K562 (cell line): ENCODE results near the gene TXN. TPM values are rescaled to one million over a fixed set of nuclear protein-coding genes. Genes with fewer than 3 reads are reported as not detected.

ENCODE experiments used
- ARNT ChIP-seq, 2 experiments: fragments of 450-650 bp; IDR thresholded peaks; 2 replicates each; pipeline ENCODE4 v1.6.1; 2016; ENCODE audit warnings: mild to moderate bottlenecking in 1 of 2
- CBFA2T2 ChIP-seq: fragments of 450-650 bp; conservative IDR thresholded peaks from 2 replicates; pipeline ENCODE4 v1.6.1; 2017; ENCODE audit warnings: mild to moderate bottlenecking
- CEBPG ChIP-seq, 3 experiments: fragments of 200-800 bp in 1 of 3; sonication (Bioruptor generic) in 1 of 3; sonication (generic) in 1 of 3; formaldehyde crosslinking in 1 of 3; IDR thresholded peaks in 2 of 3; conservative IDR thresholded peaks in 1 of 3; 2 replicates each; pipeline versions ENCODE4 v1.6.1 to v1.8.0; 2016 to 2022; ENCODE audit warnings: missing compliant biosample characterization in 2 of 3, missing genetic modification characterization in 2 of 3, mild to moderate bottlenecking in 1 of 3, missing genetic modification reagents in 1 of 3
- ELF2 ChIP-seq: fragments of 250-450 bp; sonication (Bioruptor Pico); IDR thresholded peaks from 2 replicates; pipeline ENCODE4 v1.5.0; 2021; ENCODE audit warnings: mild to moderate bottlenecking
- FOSL1 ChIP-seq: fragments of 200-800 bp; sonication (Bioruptor generic); conservative IDR thresholded peaks from 2 replicates; pipeline ENCODE4 v1.6.1; 2016; ENCODE audit warnings: missing genetic modification characterization, missing compliant biosample characterization
- GATA2 ChIP-seq: sonication (generic); formaldehyde crosslinking; IDR thresholded peaks from 2 replicates; pipeline ENCODE4 v1.4.0; 2020; ENCODE audit warnings: mild to moderate bottlenecking, missing genetic modification reagents
- GTF2F1 ChIP-seq: IDR thresholded peaks from 2 replicates; pipeline ENCODE4 v1.6.1; 2011; ENCODE audit warnings: low read depth, low read length, improper control_type of control experiment
- HBP1 ChIP-seq: fragments of 450-650 bp; formaldehyde crosslinking; IDR thresholded peaks from 2 replicates; pipeline ENCODE4 v1.4.0; 2022; ENCODE audit warnings: missing genetic modification characterization
- HLTF ChIP-seq: fragments of 450-650 bp; IDR thresholded peaks from 2 replicates; pipeline ENCODE4 v1.6.1; 2016
- KLF16 ChIP-seq: IDR thresholded peaks from 2 replicates; pipeline ENCODE4 v1.6.1; 2016; ENCODE audit warnings: antibody characterized with exemption
- L3MBTL2 ChIP-seq: fragments of 450-650 bp; IDR thresholded peaks from 2 replicates; pipeline ENCODE4 v1.6.1; 2016; ENCODE audit warnings: mild to moderate bottlenecking, moderate library complexity
- MAFG ChIP-seq: fragments of 450-650 bp; conservative IDR thresholded peaks from 2 replicates; pipeline ENCODE4 v1.6.1; 2016; ENCODE audit warnings: missing genetic modification characterization, missing compliant biosample characterization
- MCM2 ChIP-seq: fragments of 450-650 bp; IDR thresholded peaks from 2 replicates; pipeline ENCODE4 v1.6.1; 2017; ENCODE audit warnings: low read depth, mild to moderate bottlenecking
- MCM3 ChIP-seq: fragments of 450-650 bp; IDR thresholded peaks from 2 replicates; pipeline ENCODE4 v1.6.1; 2016
- MED1 ChIP-seq: sonication (generic); formaldehyde crosslinking; IDR thresholded peaks from 2 replicates; pipeline ENCODE4 v1.8.1; 2023; ENCODE audit warnings: missing genetic modification reagents, borderline replicate concordance
- MYNN ChIP-seq, 2 experiments: sonication (generic); formaldehyde crosslinking in 1 of 2; IDR thresholded peaks; 2 replicates each; pipeline versions ENCODE4 v1.5.0 to v1.6.1; 2016 to 2020; ENCODE audit warnings: antibody characterized with exemption in 1 of 2, missing genetic modification reagents in 1 of 2
- NFIC ChIP-seq: fragments of 450-650 bp; IDR thresholded peaks from 2 replicates; pipeline ENCODE4 v1.6.1; 2017; ENCODE audit warnings: mild to moderate bottlenecking, inconsistent platforms
- NR2C1 ChIP-seq, 2 experiments: fragments of 450-650 bp; IDR thresholded peaks; 2 replicates each; pipeline ENCODE4 v1.6.1; 2017; ENCODE audit warnings: mild to moderate bottlenecking in 2 of 2, antibody characterized with exemption in 1 of 2, inconsistent platforms in 1 of 2, missing compliant biosample characterization in 1 of 2, missing genetic modification characterization in 1 of 2
- POLR2AphosphoS2 ChIP-seq: IDR thresholded peaks from 2 replicates; pipeline ENCODE4 v1.6.1; 2012; ENCODE audit warnings: low read length, improper control_type of control experiment
- RB1 ChIP-seq: fragments of 450-650 bp; IDR thresholded peaks from 2 replicates; pipeline ENCODE4 v1.6.1; 2017; ENCODE audit warnings: low read depth, mild to moderate bottlenecking
- RBBP5 ChIP-seq: fragments of 200-600 bp; sonication (generic); IDR thresholded peaks from 2 replicates; pipeline ENCODE4 v1.6.1; 2012; ENCODE audit warnings: borderline replicate concordance, mild to moderate bottlenecking, low read length, control low read depth, inconsistent platforms; ENCODE audit not compliant: insufficient read depth, poor library complexity, severe bottlenecking
- RFX7 ChIP-seq: fragments of 250-450 bp; sonication (Bioruptor Pico); IDR thresholded peaks from 2 replicates; pipeline ENCODE4 v1.5.1; 2021; ENCODE audit warnings: mild to moderate bottlenecking
- SP1 ChIP-seq: sonication (generic); formaldehyde crosslinking; IDR thresholded peaks from 2 replicates; pipeline ENCODE4 v1.8.1; 2022; ENCODE audit warnings: mild to moderate bottlenecking, missing genetic modification reagents
- SREBF2 ChIP-seq: sonication (generic); formaldehyde crosslinking; IDR thresholded peaks from 2 replicates; pipeline ENCODE4 v1.4.0; 2020; ENCODE audit warnings: mild to moderate bottlenecking, missing genetic modification reagents
- SRSF1 ChIP-seq: fragments of 200-400 bp; formaldehyde crosslinking; IDR thresholded peaks from 2 replicates; pipeline ENCODE4 v1.6.1; 2017; ENCODE audit warnings: mild to moderate bottlenecking, low read depth, low read length, moderate library complexity
- XRCC4 ChIP-seq: IDR thresholded peaks from one replicate; pipeline ENCODE4 v1.6.1; 2011; ENCODE audit not compliant: insufficient read depth, insufficient read length; ENCODE audit errors: extremely low read depth
- ZKSCAN1 ChIP-seq: fragments of 150-350 bp; IDR thresholded peaks from 2 replicates; pipeline ENCODE4 v1.6.1; 2016; ENCODE audit warnings: low read depth, low read length
- ZNF511 ChIP-seq: sonication (generic); formaldehyde crosslinking; IDR thresholded peaks from 2 replicates; pipeline ENCODE4 v1.8.0; 2022; ENCODE audit warnings: mild to moderate bottlenecking, missing genetic modification reagents
- polyA plus RNA-seq, 8 experiments: library from polyadenylated mRNA; depleted of rRNA in 4 of 8; stranded (reverse) in 5 of 8; unstranded in 3 of 8; fragments of >200 nt; fragmentation: Nextera tagmentation in 2 of 8; fragmentation: Illumina TruSeq in 1 of 8; extraction: Ambion mirVana in 2 of 8; extraction: Trizol in 1 of 8; gene quantifications; 2 replicates each; pipeline versions ENCODE4 v1.2.1 to v1.2.3, GENCODE V29; 2011 to 2014; ENCODE audit warnings: inconsistent platforms in 1 of 8, missing spikeins in 1 of 8
- total RNA-seq, 7 experiments: library from RNA; depleted of rRNA in 6 of 7; stranded (reverse); fragments of >200 nt in 6 of 7; fragmentation: Illumina TruSeq in 2 of 7; extraction: Trizol in 2 of 7; gene quantifications; 2 replicates each; pipeline versions ENCODE4 v1.2.1 to v1.2.3, GENCODE V29; 2011 to 2021; ENCODE audit warnings: low replicate concordance in 1 of 7

The TXN gene
- total and polyA plus RNA-seq, 9 of the 15 experiments (the other 6 are each of a cell fraction or from before 2014, with no cell fraction given), result 272 to 1,596 (median 514) TPM

GRCh38 chr9:110256380-110257096, at the start of gene TXN (continued):
- no peak for TF ChIP-seq MYNN (IDR thresholded peaks at IDR 0.05)
- no peak for TF ChIP-seq MYNN (CRISPR knock-in tag; IDR thresholded peaks at IDR 0.05)
- TF ChIP-seq SREBF2 (CRISPR knock-in tag), result no peak
- peak; percentile 97 for TF ChIP-seq RBBP5
- peak; percentile 51; the same call in 1 of the 2 replicates for TF ChIP-seq RB1
- TF ChIP-seq L3MBTL2, result peak; percentile 96
- TF ChIP-seq ZNF511 (CRISPR knock-in tag), result no peak
- no peak for TF ChIP-seq SRSF1
- TF ChIP-seq NFIC, result no peak; the same call in 1 of the 2 replicates
- peak; percentile 22; the same call in 1 of the 2 replicates for TF ChIP-seq CBFA2T2
- TF ChIP-seq ELF2, result peak; percentile 63; the same call in 1 of the 2 replicates
- no peak for TF ChIP-seq MED1 (CRISPR knock-in tag)
- TF ChIP-seq POLR2AphosphoS2, result no peak
- no peak for TF ChIP-seq HBP1 (CRISPR knock-in tag)
- no peak for TF ChIP-seq FOSL1
- peak; percentile 83; the same call in 1 of the 2 replicates for TF ChIP-seq GTF2F1
- TF ChIP-seq ZKSCAN1, result 0 out of 2 replicates have a peak, but pooled peaks have one; percentile 12
- TF ChIP-seq XRCC4, result no peak
- TF ChIP-seq CEBPG (CRISPR knock-in tag; IDR thresholded peaks at IDR 0.05), result no peak
- TF ChIP-seq CEBPG (tag; conservative IDR thresholded peaks at IDR 0.05 in 1 of 2, IDR thresholded peaks at IDR 0.05 in 1 of 2), result no peak
- peak; percentile 99 for TF ChIP-seq MAFG (tag)
- no peak for TF ChIP-seq HLTF
- TF ChIP-seq MCM2, result no peak
- 0 out of 2 replicates have a peak, but pooled peaks have one; percentile 48 for TF ChIP-seq KLF16
- no peak for TF ChIP-seq MCM3
- TF ChIP-seq ARNT (IDR thresholded peaks at IDR 0.05), result 0 out of 4 replicates have a peak, but pooled peaks of 1 of the 2 experiments have one; percentile 74
- TF ChIP-seq NR2C1 (IDR thresholded peaks at IDR 0.05), result peak; percentile 92
- TF ChIP-seq NR2C1 (tag; IDR thresholded peaks at IDR 0.05), result peak; percentile 92
- TF ChIP-seq RFX7, result no peak
- no peak for TF ChIP-seq GATA2 (CRISPR knock-in tag)
- peak; percentile 89 for TF ChIP-seq SP1
